Memory B cell (primary cell): ENCODE data around the gene RAD51.
"Not testable (repeated sequence)": the region's sequence is repeated elsewhere in the genome, so short reads cannot be mapped to it uniquely, and the experiment has no call there.

Experiments used
- ATAC-seq: fragments of 150-1000 bp; cut with Tn5 transposase; 2 replicates; pipeline ENCODE4 v1.10.0; 2021; ENCODE audit warnings: low read depth, mild to moderate bottlenecking, moderate library complexity
- DNase-seq, 2 donors: peaks; one replicate each; pipeline ENCODE4 v3.0.0; 2022; ENCODE audit warnings: low spot score in 2 of 2
- H3K27ac Mint-ChIP-seq: one replicate; pipeline ENCODE4 v1.8.0; 2022; ENCODE audit warnings: mild to moderate bottlenecking, moderate library complexity, mixed read lengths
- H3K27me3 Mint-ChIP-seq: one replicate; pipeline ENCODE4 v1.8.0; 2022; ENCODE audit warnings: mixed read lengths
- H3K36me3 Mint-ChIP-seq: one replicate; pipeline ENCODE4 v1.8.0; 2022; ENCODE audit warnings: mild to moderate bottlenecking, mixed read lengths
- H3K4me1 Mint-ChIP-seq: one replicate; pipeline ENCODE4 v1.8.0; 2022; ENCODE audit warnings: mixed read lengths
- H3K4me3 Mint-ChIP-seq: one replicate; pipeline ENCODE4 v1.8.0; 2022; ENCODE audit warnings: mild to moderate bottlenecking, moderate library complexity, mixed read lengths
- H3K9me3 Mint-ChIP-seq: one replicate; pipeline ENCODE4 v1.8.0; 2022; ENCODE audit warnings: mixed read lengths

The RAD51 gene

DNA sequence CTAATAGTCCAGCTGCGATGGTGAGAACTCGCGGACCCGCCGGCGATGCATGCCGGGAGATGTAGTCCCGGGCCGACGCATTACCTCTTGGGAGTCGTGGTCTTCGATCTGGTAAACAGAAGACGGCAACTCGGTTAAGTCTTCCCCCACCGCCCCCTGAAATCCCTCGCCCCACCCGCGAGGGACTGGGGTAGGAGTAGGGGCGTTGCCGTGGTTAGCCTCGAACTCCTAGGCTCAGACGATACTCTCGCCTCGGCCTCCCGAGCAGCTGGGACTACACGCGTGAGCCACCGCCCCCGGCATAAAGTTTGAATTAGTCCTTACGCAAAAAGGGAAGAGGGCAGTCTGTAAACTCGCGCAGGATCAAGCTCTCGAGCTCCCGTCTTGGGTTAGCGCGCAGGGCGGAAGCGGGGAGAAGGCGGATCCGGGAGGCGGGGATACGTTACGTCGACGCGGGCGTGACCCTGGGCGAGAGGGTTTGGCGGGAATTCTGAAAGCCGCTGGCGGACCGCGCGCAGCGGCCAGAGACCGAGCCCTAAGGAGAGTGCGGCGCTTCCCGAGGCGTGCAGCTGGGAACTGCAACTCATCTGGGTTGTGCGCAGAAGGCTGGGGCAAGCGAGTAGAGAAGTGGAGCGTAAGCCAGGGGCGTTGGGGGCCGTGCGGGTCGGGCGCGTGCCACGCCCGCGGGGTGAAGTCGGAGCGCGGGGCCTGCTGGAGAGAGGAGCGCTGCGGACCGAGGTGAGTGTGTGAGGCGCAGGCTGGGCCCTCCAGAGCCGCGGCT lies at the start of gene RAD51:
Gene RAD51 (plus strand): TSS at position 487 of the 781 bp plus-strand sequence. CDS start 3,585 bp downstream, outside the sequence.
- H3K36me3 Mint-ChIP-seq = peaks cover 2% of the 10 kb centered on the region
- DNase-seq (peak; percentile 82 to 90), ATAC-seq (peak; percentile 86)
- no peaks in the 10 kb centered on the region for H3K9me3 Mint-ChIP-seq
- peak within 1 kb of the TSS; percentile 99 for H3K4me3 Mint-ChIP-seq
- peaks cover 11% of the 10 kb centered on the region for H3K4me1 Mint-ChIP-seq
- no peaks in the 10 kb centered on the region for H3K27me3 Mint-ChIP-seq
- H3K27ac Mint-ChIP-seq = peak within 1 kb of the TSS; percentile 94

- H3K4me3 Mint-ChIP-seq = no peak overlapping the region
- DNase-seq (no peak), ATAC-seq (no peak)
- no peaks in the 10 kb centered on the region for H3K36me3 Mint-ChIP-seq
- peaks cover 4% of the 10 kb centered on the region for H3K4me1 Mint-ChIP-seq
- H3K27ac Mint-ChIP-seq = no peak overlapping the region
- no peaks in the 10 kb centered on the region for H3K27me3 Mint-ChIP-seq
- no peaks in the 10 kb centered on the region for H3K9me3 Mint-ChIP-seq
These were observed 47.5 kb upstream of the RAD51 start for GRCh38 chr15:40647523-40647922.

GRCh38 chr15:40650479-40650878 lies 44.5 kb upstream of the RAD51 start:
- no peak for DNase-seq
- no peak overlapping the region for H3K27ac Mint-ChIP-seq
- ATAC-seq = no peak
- no peaks in the 10 kb centered on the region for H3K9me3 Mint-ChIP-seq
- H3K36me3 Mint-ChIP-seq = no peaks in the 10 kb centered on the region
- no peaks in the 10 kb centered on the region for H3K27me3 Mint-ChIP-seq
- H3K4me1 Mint-ChIP-seq = peaks cover 4% of the 10 kb centered on the region
- no peak overlapping the region for H3K4me3 Mint-ChIP-seq

DNA sequence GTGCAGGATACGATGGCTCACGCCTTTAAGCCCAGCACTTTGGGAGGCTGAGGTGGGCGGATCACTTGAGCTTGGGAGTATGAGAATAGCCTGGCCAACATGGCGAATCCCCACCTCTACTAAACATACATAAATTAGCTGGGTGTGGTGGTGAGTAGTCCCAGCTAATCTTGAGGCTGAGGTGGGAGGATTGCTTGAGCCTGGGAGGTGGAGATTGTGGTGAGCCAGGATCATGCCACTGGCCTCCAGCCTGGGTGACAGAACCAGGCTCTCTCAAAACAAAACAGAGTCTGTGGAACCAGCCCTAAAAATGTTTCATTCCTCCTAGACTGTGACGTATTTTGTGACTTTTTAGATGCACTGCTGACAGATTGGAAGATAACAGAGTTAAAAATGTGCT lies 34.3 kb upstream of the RAD51 start:
- H3K4me1 Mint-ChIP-seq = no peaks in the 10 kb centered on the region
- H3K36me3 Mint-ChIP-seq = no peaks in the 10 kb centered on the region
- no peak overlapping the region for H3K4me3 Mint-ChIP-seq
- H3K27me3 Mint-ChIP-seq = no peaks in the 10 kb centered on the region
- ATAC-seq = no peak
- no peaks in the 10 kb centered on the region for H3K9me3 Mint-ChIP-seq
- H3K27ac Mint-ChIP-seq = no peak overlapping the region
- no peak for DNase-seq

- H3K4me1 Mint-ChIP-seq = no peaks in the 10 kb centered on the region
- no peak overlapping the region for H3K27ac Mint-ChIP-seq
- no peaks in the 10 kb centered on the region for H3K36me3 Mint-ChIP-seq
- no peak overlapping the region for H3K4me3 Mint-ChIP-seq
- ATAC-seq (no peak), DNase-seq (no peak)
- H3K27me3 Mint-ChIP-seq = no peaks in the 10 kb centered on the region
- no peaks in the 10 kb centered on the region for H3K9me3 Mint-ChIP-seq
These were observed 30.1 kb upstream of the RAD51 start for GRCh38 chr15:40664909-40665308.

GRCh38 chr15:40676290-40676689 lies 18.7 kb upstream of the RAD51 start:
- not testable (repeated sequence) for H3K9me3 Mint-ChIP-seq

GRCh38 chr15:40676906-40677305 lies 18.1 kb upstream of the RAD51 start:
- peaks cover 21% of the 10 kb centered on the region for H3K4me1 Mint-ChIP-seq
- DNase-seq, H3K9me3 Mint-ChIP-seq, H3K27me3 Mint-ChIP-seq, H3K27ac Mint-ChIP-seq, H3K4me3 Mint-ChIP-seq, H3K36me3 Mint-ChIP-seq, ATAC-seq: not testable (repeated sequence)

More at GRCh38 chr15:40676290-40676689, 18.7 kb upstream of the RAD51 start:
- not testable (repeated sequence) for H3K27me3 Mint-ChIP-seq, DNase-seq, H3K27ac Mint-ChIP-seq, H3K4me3 Mint-ChIP-seq, H3K36me3 Mint-ChIP-seq, ATAC-seq
- peaks cover 21% of the 10 kb centered on the region for H3K4me1 Mint-ChIP-seq

- ATAC-seq = no peak
- H3K27ac Mint-ChIP-seq = no peak overlapping the region
- H3K9me3 Mint-ChIP-seq = no peaks in the 10 kb centered on the region
- H3K27me3 Mint-ChIP-seq = no peaks in the 10 kb centered on the region
- H3K4me1 Mint-ChIP-seq = peaks cover 14% of the 10 kb centered on the region
- H3K36me3 Mint-ChIP-seq = no peaks in the 10 kb centered on the region
- no peak for DNase-seq
- no peak overlapping the region for H3K4me3 Mint-ChIP-seq
These were observed 14.8 kb upstream of the RAD51 start for GRCh38 chr15:40680151-40680550.

- Mint-ChIP-seq H3K27ac (peak overlapping the region; percentile 12), H3K4me1 (peaks cover 14% of the 10 kb centered on the region)
- DNase-seq, H3K9me3 Mint-ChIP-seq, H3K27me3 Mint-ChIP-seq, H3K4me3 Mint-ChIP-seq, H3K36me3 Mint-ChIP-seq: not testable (repeated sequence)
- ATAC-seq = peak; percentile 32
These were observed 14.0 kb upstream of the RAD51 start for GRCh38 chr15:40680959-40681358.

- no peaks in the 10 kb centered on the region for H3K9me3 Mint-ChIP-seq
- H3K4me3 Mint-ChIP-seq = no peak overlapping the region
- H3K27ac Mint-ChIP-seq = no peak overlapping the region
- H3K27me3 Mint-ChIP-seq = no peaks in the 10 kb centered on the region
- ATAC-seq (no peak), DNase-seq (no peak)
- peaks cover 9% of the 10 kb centered on the region for H3K4me1 Mint-ChIP-seq
- H3K36me3 Mint-ChIP-seq = no peaks in the 10 kb centered on the region
These were observed 10.6 kb upstream of the RAD51 start for GRCh38 chr15:40684381-40684780.

GRCh38 chr15:40685376-40685775 lies 9.6 kb upstream of the RAD51 start:
- no peak for DNase-seq
- Mint-ChIP-seq H3K36me3 (no peaks in the 10 kb centered on the region), H3K9me3 (no peaks in the 10 kb centered on the region), H3K27me3 (no peaks in the 10 kb centered on the region), H3K27ac (peak overlapping the region; percentile 45), H3K4me1 (peaks cover 6% of the 10 kb centered on the region), H3K4me3 (no peak overlapping the region)
- ATAC-seq = no peak

GRCh38 chr15:40688932-40689799 lies 5.8 kb upstream of the RAD51 start:
- no peak overlapping the region for H3K27ac Mint-ChIP-seq
- ATAC-seq (no peak), DNase-seq (no peak)
- peaks cover 4% of the 10 kb centered on the region for H3K4me1 Mint-ChIP-seq
- H3K4me3 Mint-ChIP-seq = no peak overlapping the region
- peaks cover 2% of the 10 kb centered on the region for H3K36me3 Mint-ChIP-seq
- no peaks in the 10 kb centered on the region for H3K27me3 Mint-ChIP-seq
- H3K9me3 Mint-ChIP-seq = no peaks in the 10 kb centered on the region

DNA sequence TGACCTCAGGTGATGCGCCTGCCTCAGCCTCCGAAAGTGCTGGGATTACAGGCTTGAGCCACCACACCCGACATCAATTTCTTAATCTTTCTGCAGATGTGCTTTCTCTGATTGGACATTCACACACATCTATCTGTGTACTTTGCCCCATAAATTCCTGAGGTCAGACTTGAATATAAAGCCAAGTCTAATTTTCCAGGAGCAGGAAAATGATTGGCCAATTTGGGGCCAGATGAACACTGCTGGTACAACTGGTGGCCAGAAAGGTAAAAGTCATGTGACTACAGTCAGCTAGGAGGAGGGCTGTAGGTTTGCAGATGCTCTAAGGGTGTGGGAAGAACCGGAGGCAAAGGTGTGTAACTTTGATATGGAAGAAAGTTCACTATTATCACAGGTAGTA lies 3.2 kb upstream of the RAD51 start:
- H3K27ac Mint-ChIP-seq = no peak overlapping the region
- no peak for ATAC-seq
- no peak for DNase-seq
- peaks cover 2% of the 10 kb centered on the region for H3K36me3 Mint-ChIP-seq
- H3K27me3 Mint-ChIP-seq = no peaks in the 10 kb centered on the region
- no peak overlapping the region for H3K4me3 Mint-ChIP-seq
- no peaks in the 10 kb centered on the region for H3K9me3 Mint-ChIP-seq
- peaks cover 11% of the 10 kb centered on the region for H3K4me1 Mint-ChIP-seq

DNA sequence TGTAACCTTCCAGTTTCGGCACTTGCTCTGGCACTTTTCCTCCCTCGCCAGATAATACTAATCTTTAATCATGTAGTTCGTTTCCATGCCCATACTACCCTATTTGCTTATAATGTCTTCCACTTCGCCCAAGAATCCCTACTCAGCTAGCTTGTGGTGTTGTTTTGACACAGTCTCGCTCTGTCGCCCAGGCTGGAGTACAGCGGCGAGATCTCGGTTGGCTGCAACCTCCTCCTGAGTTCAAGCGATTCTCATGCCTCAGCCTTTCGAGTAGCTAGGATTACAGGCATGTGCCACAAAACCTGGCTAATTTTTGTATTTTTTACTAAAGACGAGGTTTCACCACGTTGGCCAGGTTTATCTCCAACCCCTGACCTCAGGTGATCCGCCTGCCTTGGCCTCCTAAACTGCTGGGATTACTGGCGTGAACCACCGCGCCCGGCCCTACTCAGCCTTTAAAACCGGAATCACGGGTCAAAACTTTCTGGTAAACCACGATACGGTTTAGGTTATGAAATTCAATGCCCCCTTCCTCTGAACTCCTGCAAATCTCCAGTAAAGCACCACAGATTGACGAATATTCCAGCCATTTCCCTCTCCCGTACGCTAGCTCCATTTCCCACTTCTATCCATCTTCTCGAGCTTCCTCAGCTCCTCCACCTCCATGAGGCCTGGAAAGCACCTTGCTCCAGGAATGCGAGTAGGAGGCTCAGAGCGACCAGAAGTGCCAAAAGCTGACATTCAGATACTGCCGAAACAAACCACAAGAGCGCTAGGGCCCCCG lies 878 bp upstream of the RAD51 start:
- Mint-ChIP-seq H3K27ac (peak overlapping the region; percentile 94), H3K36me3 (peaks cover 2% of the 10 kb centered on the region), H3K4me3 (peak overlapping the region; percentile 99), H3K27me3 (no peaks in the 10 kb centered on the region), H3K9me3 (no peaks in the 10 kb centered on the region), H3K4me1 (peaks cover 11% of the 10 kb centered on the region)
- no peak for DNase-seq
- no peak for ATAC-seq
